PC-9 (cell line): ENCODE measurements around the gene GMNN. TPM values are rescaled to one million over a fixed set of nuclear protein-coding genes. Genes with fewer than 3 reads are reported as not detected.
A peak's percentile ranks its signal among the peaks of the same experiment; 100 is the strongest.

Experiments
- BruUV-seq: library from RNA; stranded (reverse); fragments of 400-500 nt; replicated peaks from 2 replicates; lab custom pipeline; 2021; lab: Mats Ljungman, UMichigan
- CTCF ChIA-PET: fragments of 300-600 bp; sonication (Branson Sonifier 250); formaldehyde crosslinking; loops from one replicate; lab custom pipeline; 2022; ENCODE audit warnings: antibody characterized with exemption; lab: Charles Lee
- POLR2A ChIA-PET: fragments of 300-600 bp; sonication (Branson Sonifier 250); formaldehyde crosslinking; loops from one replicate; lab custom pipeline; 2022; ENCODE audit warnings: antibody characterized with exemption; ENCODE audit not compliant: unreplicated experiment; lab: Charles Lee
- DNase-seq, 2 experiments: peaks; one replicate each; pipeline versions ENCODE4 v3.0.0 to v3.0.0-alpha.2; 2015 to 2022; ENCODE audit warnings: mixed read lengths in 1 of 2
- H2AFZ ChIP-seq: fragments of 200-600 bp; sonication (generic); 2 replicates; pipeline ENCODE4 v1.8.1; 2017; ENCODE audit warnings: antibody characterized with exemption
- H3F3A ChIP-seq: fragments of 200-600 bp; sonication (generic); 2 replicates; pipeline ENCODE4 v1.8.1; 2017; ENCODE audit warnings: antibody characterized with exemption, mild to moderate bottlenecking, low read depth; ENCODE audit not compliant: insufficient read depth
- H3K27ac ChIP-seq: fragments of 200-600 bp; sonication (generic); 2 replicates; pipeline ENCODE4 v1.6.1; 2016; ENCODE audit warnings: mixed run types
- H3K27me3 ChIP-seq: fragments of 200-600 bp; sonication (generic); 2 replicates; pipeline ENCODE4 v1.6.1; 2016; ENCODE audit warnings: low read depth, mixed run types; ENCODE audit not compliant: insufficient read depth
- H3K36me3 ChIP-seq: fragments of 200-600 bp; sonication (generic); 2 replicates; pipeline ENCODE4 v1.6.1; 2016; ENCODE audit warnings: low read depth, mixed run types
- H3K4me1 ChIP-seq: fragments of 200-600 bp; sonication (generic); replicated peaks from 2 replicates; pipeline ENCODE4 v1.6.1; 2016; ENCODE audit warnings: mixed run types; ENCODE audit not compliant: insufficient read depth
- H3K4me2 ChIP-seq: fragments of 200-600 bp; sonication (generic); 2 replicates; pipeline ENCODE4 v1.6.1; 2017; ENCODE audit warnings: mixed run types
- H3K4me3 ChIP-seq: fragments of 200-600 bp; sonication (generic); 2 replicates; pipeline ENCODE4 v1.6.1; 2016; ENCODE audit warnings: mixed run types
- H3K79me2 ChIP-seq: fragments of 200-600 bp; sonication (generic); 2 replicates; pipeline ENCODE4 v1.6.1; 2017; ENCODE audit warnings: low read depth, mixed run types
- H3K9me2 ChIP-seq: fragments of 200-600 bp; sonication (generic); 2 replicates; pipeline ENCODE4 v1.8.1; 2017; ENCODE audit warnings: mild to moderate bottlenecking; ENCODE audit not compliant: insufficient read depth
- H3K9me3 ChIP-seq: fragments of 200-600 bp; sonication (generic); 2 replicates; pipeline ENCODE4 v1.8.1; 2016; ENCODE audit warnings: low read depth; ENCODE audit not compliant: insufficient read depth
- H4K20me1 ChIP-seq: fragments of 200-600 bp; sonication (generic); 2 replicates; pipeline ENCODE4 v1.8.1; 2017; ENCODE audit not compliant: insufficient read depth
- EZH2 ChIP-seq: fragments of 200-600 bp; sonication (generic); IDR thresholded peaks from 2 replicates; pipeline ENCODE4 v1.8.0; 2017; ENCODE audit warnings: antibody characterized with exemption, low read depth
- intact Hi-C: fragments of 100-400 bp; cut with micrococcal nuclease; formaldehyde crosslinking; loops from one replicate; pipeline ENCODE4 v1.10.0; 2022; ENCODE audit not compliant: unreplicated experiment
- total RNA-seq: library from RNA; stranded (reverse); gene quantifications from 2 replicates; pipeline ENCODE4 v1.2.3, GENCODE V29; 2021
- TF ChIP-seq, protein P1 (sequence below): fragments of 200-600 bp; sonication (generic); conservative IDR thresholded peaks from 2 replicates; pipeline ENCODE4 v1.6.1; 2017; ENCODE audit warnings: mixed run types, antibody characterized with exemption, mild to moderate bottlenecking, moderate library complexity

GMNN gene
- total RNA-seq, 1 experiment from 2014 or later: 54.8 TPM

DNA sequence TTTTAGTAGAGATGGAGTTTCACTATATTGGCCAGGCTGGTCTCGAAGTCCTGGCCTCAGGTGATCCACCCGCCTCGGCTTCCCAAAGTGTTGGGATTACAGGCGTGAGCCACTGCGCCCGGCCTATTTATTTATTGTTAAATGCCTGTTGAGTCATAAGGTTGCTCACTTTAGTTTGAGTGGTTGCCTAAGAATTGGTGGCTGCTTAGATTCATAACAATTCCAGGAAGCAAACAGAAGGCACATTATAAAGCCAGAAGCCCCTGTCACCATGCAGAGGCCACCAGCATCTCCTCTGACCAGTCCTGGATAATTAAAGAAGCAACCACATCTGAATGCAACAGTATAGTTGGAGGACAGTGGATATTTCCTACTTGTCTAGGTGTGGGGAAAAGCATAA, 48.0 kb downstream of the GMNN start:
- H3K4me1 ChIP-seq: no peaks in the 10 kb centered on the region
- no peaks in the 10 kb centered on the region for H3K9me2 ChIP-seq
- CTCF ChIA-PET: interaction anchor here (0.6 kb wide), 1 partner anchor 103 kb away, joined by 4 read pairs; no protein-coding TSS in a partner anchor
- H3K4me2 ChIP-seq: no peak overlapping the region
- no peaks in the 10 kb centered on the region for H3K79me2 ChIP-seq
- no peak overlapping the region for H3K27ac ChIP-seq
- H4K20me1 ChIP-seq: no peaks in the 10 kb centered on the region
- intact Hi-C loops: no loop called here
- no peak overlapping the region for H3K4me3 ChIP-seq
- no peaks in the 10 kb centered on the region for H3K36me3 ChIP-seq
- TF ChIP-seq, protein P1, sequence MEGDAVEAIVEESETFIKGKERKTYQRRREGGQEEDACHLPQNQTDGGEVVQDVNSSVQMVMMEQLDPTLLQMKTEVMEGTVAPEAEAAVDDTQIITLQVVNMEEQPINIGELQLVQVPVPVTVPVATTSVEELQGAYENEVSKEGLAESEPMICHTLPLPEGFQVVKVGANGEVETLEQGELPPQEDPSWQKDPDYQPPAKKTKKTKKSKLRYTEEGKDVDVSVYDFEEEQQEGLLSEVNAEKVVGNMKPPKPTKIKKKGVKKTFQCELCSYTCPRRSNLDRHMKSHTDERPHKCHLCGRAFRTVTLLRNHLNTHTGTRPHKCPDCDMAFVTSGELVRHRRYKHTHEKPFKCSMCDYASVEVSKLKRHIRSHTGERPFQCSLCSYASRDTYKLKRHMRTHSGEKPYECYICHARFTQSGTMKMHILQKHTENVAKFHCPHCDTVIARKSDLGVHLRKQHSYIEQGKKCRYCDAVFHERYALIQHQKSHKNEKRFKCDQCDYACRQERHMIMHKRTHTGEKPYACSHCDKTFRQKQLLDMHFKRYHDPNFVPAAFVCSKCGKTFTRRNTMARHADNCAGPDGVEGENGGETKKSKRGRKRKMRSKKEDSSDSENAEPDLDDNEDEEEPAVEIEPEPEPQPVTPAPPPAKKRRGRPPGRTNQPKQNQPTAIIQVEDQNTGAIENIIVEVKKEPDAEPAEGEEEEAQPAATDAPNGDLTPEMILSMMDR: no peak
- no peak for TF ChIP-seq EZH2
- POLR2A ChIA-PET: no interaction called here
- H3K9me3 ChIP-seq: no peaks in the 10 kb centered on the region; the same call in 1 of the 2 replicates
- H3F3A ChIP-seq: no peaks in the 10 kb centered on the region; the same call in 1 of the 2 replicates
- H2AFZ ChIP-seq: no peak overlapping the region
- no TSS peak for BruUV-seq
- peak; percentile 19 to 76 for DNase-seq
- H3K27me3 ChIP-seq: no peaks in the 10 kb centered on the region

DNA sequence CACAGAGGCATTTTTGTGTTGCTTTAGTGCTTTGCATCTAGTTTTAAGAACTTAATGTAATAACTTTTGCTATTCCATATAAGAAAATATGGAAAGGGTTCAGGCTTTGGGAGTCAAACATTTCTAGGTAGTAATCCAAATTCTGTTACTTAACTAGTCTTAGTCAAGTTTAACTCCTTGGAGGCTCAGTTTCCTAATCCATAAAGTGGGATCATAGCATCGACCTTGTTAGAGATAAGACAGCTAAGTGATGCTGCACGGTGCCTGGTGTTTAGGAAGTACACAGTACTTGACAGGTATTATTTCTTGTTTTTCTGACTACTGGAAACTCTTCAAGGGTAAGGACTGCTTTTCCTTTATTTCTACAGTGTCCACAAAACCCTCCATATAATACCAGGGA, 48.4 kb downstream of the GMNN start:
- Histone ChIP-seq H3K4me3 (no peak overlapping the region), H3K27me3 (no peaks in the 10 kb centered on the region), H3K36me3 (no peaks in the 10 kb centered on the region), H3K9me2 (no peaks in the 10 kb centered on the region), H3K79me2 (no peaks in the 10 kb centered on the region), H3K4me2 (no peak overlapping the region), H3K27ac (no peak overlapping the region), H4K20me1 (no peaks in the 10 kb centered on the region), H3K4me1 (no peaks in the 10 kb centered on the region), H3K9me3 (no peaks in the 10 kb centered on the region; the same call in 1 of the 2 replicates), H2AFZ (no peak overlapping the region), H3F3A (no peaks in the 10 kb centered on the region; the same call in 1 of the 2 replicates)
- ChIA-PET POLR2A (no interaction called here), CTCF (interaction anchor here (0.6 kb wide), 1 partner anchor 103 kb away, joined by 4 read pairs; no protein-coding TSS in a partner anchor)
- no peak for TF ChIP-seq EZH2
- TF ChIP-seq, protein P1: no peak
- intact Hi-C loops: no loop called here
- DNase-seq: no peak
- BruUV-seq: no TSS peak

GRCh38 chr6:24824142-24824938, 49.6 kb downstream of the GMNN start:
- BruUV-seq: no TSS peak
- H3K9me2 ChIP-seq: no peaks in the 10 kb centered on the region
- H3K4me3 ChIP-seq: no peak overlapping the region
- no peaks in the 10 kb centered on the region for H3K36me3 ChIP-seq
- H3F3A ChIP-seq: no peaks in the 10 kb centered on the region; the same call in 1 of the 2 replicates
- no peak overlapping the region for H2AFZ ChIP-seq
- no peaks in the 10 kb centered on the region for H3K27me3 ChIP-seq
- ChIA-PET POLR2A (interaction anchor here (0.6 kb wide), 1 partner anchor 1187 kb away, joined by 4 read pairs; no protein-coding TSS in a partner anchor), CTCF (no interaction called here)
- no peaks in the 10 kb centered on the region for H3K79me2 ChIP-seq
- no peak for DNase-seq
- no peaks in the 10 kb centered on the region for H3K4me1 ChIP-seq
- intact Hi-C loops: no loop called here
- no peak overlapping the region for H3K27ac ChIP-seq
- H3K4me2 ChIP-seq: no peak overlapping the region
- no peaks in the 10 kb centered on the region for H4K20me1 ChIP-seq
- TF ChIP-seq, protein P1: no peak
- TF ChIP-seq EZH2: no peak
- no peaks in the 10 kb centered on the region; the same call in 1 of the 2 replicates for H3K9me3 ChIP-seq
